Spleen (tissue), 7 donors: Measurements from ENCODE around the gene CWF19L1.

Experiments
- CTCF ChIP-seq, 11 experiments: fragments of 200-600 bp in 7 of 11; fragments of 450-650 bp in 4 of 11; sonication (generic) in 4 of 11; IDR thresholded peaks in 8 of 11; conservative IDR thresholded peaks in 3 of 11; 1 replicate in 7 of 11; 2 replicates in 4 of 11; pipeline versions ENCODE4 v1.4.0 to v1.8.0; 2016 to 2021; ENCODE audit warnings: antibody characterized with exemption in 11 of 11, inconsistent platforms in 4 of 11, mild to moderate bottlenecking in 1 of 11
- POLR2A ChIP-seq, 3 donors: fragments of 450-650 bp; IDR thresholded peaks; one replicate each; pipeline ENCODE4 v1.5.1; 2017; ENCODE audit warnings: antibody characterized with exemption in 3 of 3, mild to moderate bottlenecking in 1 of 3
- donor health status: DM: no; HTN: no; CAD: no; lungs with moderate emphysema.
- donor health status: DM: no; HTN: no; CAD: no.
- donor health status: DM: no; HTN: no; CAD: no.

- TF ChIP-seq POLR2A (IDR thresholded peaks at IDR 0.05) (no peak), CTCF (IDR thresholded peaks at IDR 0.05 in 8 of 11, conservative IDR thresholded peaks at IDR 0.05 in 3 of 11) (no peak)
Observed at GRCh38 chr10:100291356-100291755, 23.9 kb upstream of the CWF19L1 start.
